Body of pancreas (tissue), 4 donors: ENCODE measurements around the gene NEGR1. TPM values are rescaled to one million over a fixed set of nuclear protein-coding genes. Genes with fewer than 3 reads are reported as not detected.

ENCODE experiments used
- ATAC-seq: fragments of 150-250 bp; one replicate; pipeline ENCODE4 v1.9.1; 2016
- DNase-seq, 4 donors: peaks; one replicate each; pipeline ENCODE4 v3.0.0-alpha.2; 2019
- H3K27ac ChIP-seq, 4 donors: fragments of 200-600 bp; sonication (generic); 1 replicate in 3 of 4; 2 replicates in 1 of 4; pipeline versions ENCODE4 v1.5.1 to v1.6.1; 2016 to 2019; ENCODE audit warnings: mild to moderate bottlenecking in 1 of 4, mixed read lengths in 1 of 4, moderate library complexity in 1 of 4
- H3K27me3 ChIP-seq, 2 donors: fragments of 200-600 bp; sonication (generic); one replicate each; pipeline ENCODE4 v1.6.0; 2016; ENCODE audit warnings: mild to moderate bottlenecking in 1 of 2
- H3K36me3 ChIP-seq, 2 donors: fragments of 200-600 bp; sonication (generic); replicated peaks in 1 of 2; 2 replicates each; pipeline ENCODE4 v1.5.1; 2016; ENCODE audit warnings: low read depth in 2 of 2; ENCODE audit not compliant: insufficient read depth in 1 of 2
- H3K4me1 ChIP-seq: fragments of 200-600 bp; sonication (generic); one replicate; pipeline ENCODE4 v1.6.0; 2016
- H3K4me3 ChIP-seq, 2 donors: fragments of 200-600 bp; sonication (generic); 1 replicate in 1 of 2; 2 replicates in 1 of 2; pipeline ENCODE4 v1.5.1; 2016 to 2019
- H3K9me3 ChIP-seq, 3 donors: fragments of 200-600 bp; sonication (generic); 1 replicate in 2 of 3; 2 replicates in 1 of 3; pipeline ENCODE4 v1.5.1; 2016
- CTCF ChIP-seq, 7 experiments: fragments of 450-650 bp in 4 of 7; fragments of 200-600 bp in 3 of 7; sonication (generic) in 3 of 7; IDR thresholded peaks; one replicate each; pipeline ENCODE4 v1.5.1; 2016 to 2019; ENCODE audit warnings: antibody characterized with exemption in 7 of 7
- POLR2A ChIP-seq, 3 donors: fragments of 450-650 bp; IDR thresholded peaks; one replicate each; pipeline ENCODE4 v1.6.1; 2016; ENCODE audit warnings: antibody characterized with exemption in 3 of 3, mild to moderate bottlenecking in 2 of 3
- WGBS, 2 donors: methylation state at CpG; one replicate each; pipeline ENCODE4 v1.1.5; 2017; 5-methylcytosine and 5-hydroxymethylcytosine counted together
- intact Hi-C: fragments of 100-400 bp; cut with DNase I; formaldehyde crosslinking; loops from one replicate; pipeline ENCODE4 v1.15.1; 2023
- total RNA-seq, 2 donors: library from RNA; depleted of rRNA; stranded (reverse); fragments of >200 nt; gene quantifications; one replicate each; pipeline ENCODE4 v1.1.0, GENCODE V29; 2016

The NEGR1 gene
- total RNA-seq, 2 donors from 2014 or later: 6.3 to 9.6 TPM

GRCh38 chr1:72111662-72112061 is 170.7 kb downstream of the NEGR1 start:
- ATAC-seq (no peak), DNase-seq (no peak)
- intact Hi-C loops: no loop called here
- no peaks in the 10 kb centered on the region for H3K4me1 ChIP-seq
- no peak overlapping the region for H3K27ac ChIP-seq
- no peaks in the 10 kb centered on the region for H3K27me3 ChIP-seq
- no peaks in the 10 kb centered on the region for H3K36me3 ChIP-seq
- no peak overlapping the region for H3K4me3 ChIP-seq
- no peaks in the 10 kb centered on the region for H3K9me3 ChIP-seq
- TF ChIP-seq POLR2A (IDR thresholded peaks at IDR 0.05) (no peak), CTCF (IDR thresholded peaks at IDR 0.05) (no peak)
- WGBS, 2 donors: 57 to 62% methylated on average over 4 of the region's 4 CpGs

GRCh38 chr1:72109916-72110315 is 172.4 kb downstream of the NEGR1 start:
- Histone ChIP-seq H3K4me1 (no peaks in the 10 kb centered on the region), H3K27me3 (no peaks in the 10 kb centered on the region), H3K9me3 (no peaks in the 10 kb centered on the region), H3K27ac (no peak overlapping the region), H3K36me3 (no peaks in the 10 kb centered on the region), H3K4me3 (no peak overlapping the region)
- no peak for TF ChIP-seq CTCF (IDR thresholded peaks at IDR 0.05)
- no peak for TF ChIP-seq POLR2A (IDR thresholded peaks at IDR 0.05)
- intact Hi-C loops: no loop called here
- DNase-seq: no peak
- WGBS, 2 donors: 76 to 84% methylated on average over 2 of the region's 2 CpGs
- no peak for ATAC-seq

GRCh38 chr1:72105201-72105600 is 177.1 kb downstream of the NEGR1 start:
- intact Hi-C loops: no loop called here
- no peak for ATAC-seq

GRCh38 chr1:72101840-72102632 is 180.3 kb downstream of the NEGR1 start:
- WGBS, 2 donors: 60 to 75% methylated on average over 3 of the region's 3 CpGs

More at GRCh38 chr1:72105201-72105600, 177.1 kb downstream of the NEGR1 start:
- WGBS, 2 donors: 71 to 75% methylated on average over 2 of the region's 2 CpGs
- Histone ChIP-seq H3K36me3 (no peaks in the 10 kb centered on the region), H3K27me3 (no peaks in the 10 kb centered on the region), H3K9me3 (no peaks in the 10 kb centered on the region), H3K4me1 (no peaks in the 10 kb centered on the region), H3K4me3 (no peak overlapping the region), H3K27ac (no peak overlapping the region)
- DNase-seq: no peak
- TF ChIP-seq POLR2A (IDR thresholded peaks at IDR 0.05) (no peak), CTCF (IDR thresholded peaks at IDR 0.05) (no peak)

More at GRCh38 chr1:72101840-72102632, 180.3 kb downstream of the NEGR1 start:
- H3K27ac ChIP-seq: no peak overlapping the region
- intact Hi-C loops: no loop called here
- DNase-seq: no peak
- TF ChIP-seq POLR2A (IDR thresholded peaks at IDR 0.05): no peak
- no peak for TF ChIP-seq CTCF (IDR thresholded peaks at IDR 0.05)
- H3K9me3 ChIP-seq: no peaks in the 10 kb centered on the region
- no peaks in the 10 kb centered on the region for H3K27me3 ChIP-seq
- H3K4me3 ChIP-seq: no peak overlapping the region
- no peaks in the 10 kb centered on the region for H3K4me1 ChIP-seq
- ATAC-seq: no peak
- no peaks in the 10 kb centered on the region for H3K36me3 ChIP-seq
